GM19025 (cell line): ENCODE data around the gene IFI35.
"Not testable (repeated sequence)": the region's sequence is repeated elsewhere in the genome, so short reads cannot be mapped to it uniquely, and the experiment has no call there.

Experiments
- ATAC-seq: cut with Tn5 transposase; IDR thresholded peaks from one replicate; pipeline ENCODE4 v1.9.1; 2021; ENCODE audit warnings: mild to moderate bottlenecking, low read depth, moderate library complexity; ENCODE audit not compliant: unreplicated experiment

Gene IFI35

GRCh38 chr17:43006639-43007551 is at the start of gene IFI35:
Gene IFI35 (plus strand): TSS chr17:43006784. CDS start chr17:43006948, 164 bp downstream.
- peak; percentile 81 for ATAC-seq

GRCh38 chr17:42964161-42964932 is 42.2 kb upstream of the IFI35 start, which contains the start of gene AARSD1:
Gene AARSD1 (minus strand): TSS chr17:42964454. CDS start chr17:42964440, 14 bp downstream.
- ATAC-seq, result no peak

GRCh38 chr17:42967925-42968324 is 38.7 kb upstream of the IFI35 start:
- ATAC-seq, result no peak

GRCh38 chr17:42969001-42969581 is 37.5 kb upstream of the IFI35 start:
- ATAC-seq, result no peak

- no peak for ATAC-seq
These were observed 35.0 kb upstream of the IFI35 start for GRCh38 chr17:42971589-42971988.

- ATAC-seq, result not testable (repeated sequence)
These were observed 33.3 kb upstream of the IFI35 start for GRCh38 chr17:42973323-42973722.

- no peak for ATAC-seq
These were observed 31.3 kb upstream of the IFI35 start for GRCh38 chr17:42975265-42975664.

- ATAC-seq, result not testable (repeated sequence)
These were observed 30.9 kb upstream of the IFI35 start for GRCh38 chr17:42975701-42976100.

- no peak for ATAC-seq
These were observed 26.9 kb upstream of the IFI35 start, which contains the start of gene PTGES3L for GRCh38 chr17:42979511-42980273. Gene PTGES3L (minus strand): TSS chr17:42980080. CDS start chr17:42980053, 27 bp downstream.

GRCh38 chr17:42980274-42980765 is 26.3 kb upstream of the IFI35 start, which contains the start of gene RUNDC1:
Gene RUNDC1 (plus strand): TSS chr17:42980565. CDS start chr17:42980577, 12 bp downstream.
- no peak for ATAC-seq

- no peak for ATAC-seq
These were observed 25.7 kb upstream of the IFI35 start for GRCh38 chr17:42980766-42981397.

GRCh38 chr17:42982266-42982665 is 24.3 kb upstream of the IFI35 start:
- no peak for ATAC-seq

- ATAC-seq, result no peak
These were observed 21.4 kb upstream of the IFI35 start for GRCh38 chr17:42985225-42985624.

- ATAC-seq, result no peak
These were observed 17.4 kb upstream of the IFI35 start for GRCh38 chr17:42989141-42989540.

- ATAC-seq, result no peak
These were observed 16.6 kb upstream of the IFI35 start for GRCh38 chr17:42989726-42990652.

GRCh38 chr17:42991471-42991870 is 15.1 kb upstream of the IFI35 start:
- no peak for ATAC-seq

GRCh38 chr17:42992872-42993271 is 13.7 kb upstream of the IFI35 start:
- ATAC-seq, result no peak

GRCh38 chr17:42993913-42994312 is 12.7 kb upstream of the IFI35 start:
- not testable (repeated sequence) for ATAC-seq
